GM21381 (cell line): ENCODE results near the gene MDN1.
"Not testable (repeated sequence)": the region's sequence is repeated elsewhere in the genome, so short reads cannot be mapped to it uniquely, and the experiment has no call there.

Experiments used
- ATAC-seq: cut with Tn5 transposase; IDR thresholded peaks from one replicate; pipeline ENCODE4 v1.9.1; 2021; ENCODE audit warnings: mild to moderate bottlenecking, moderate library complexity; ENCODE audit not compliant: unreplicated experiment

MDN1 gene

DNA sequence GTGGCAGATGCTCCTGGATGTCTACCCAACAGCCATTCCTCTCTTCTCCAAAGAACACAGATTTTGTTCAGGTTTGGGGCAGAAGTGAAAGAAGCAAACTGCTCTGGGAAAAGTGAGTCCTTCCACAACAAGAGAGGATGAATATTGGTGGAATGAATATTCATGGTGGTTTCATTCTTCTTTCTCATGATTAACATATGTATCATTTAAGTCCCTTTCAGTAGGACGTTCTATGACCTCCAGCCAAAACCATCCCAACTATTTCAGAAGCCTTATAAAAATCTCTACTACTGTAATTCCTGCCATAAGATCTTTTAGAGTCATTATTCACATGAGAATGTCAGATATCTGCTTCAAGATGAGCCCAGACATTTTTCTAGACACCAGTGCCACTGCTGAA, 44.4 kb downstream of the MDN1 start:
- ATAC-seq, result no peak

GRCh38 chr6:89769572-89769971, 50.0 kb downstream of the MDN1 start:
- no peak for ATAC-seq

DNA sequence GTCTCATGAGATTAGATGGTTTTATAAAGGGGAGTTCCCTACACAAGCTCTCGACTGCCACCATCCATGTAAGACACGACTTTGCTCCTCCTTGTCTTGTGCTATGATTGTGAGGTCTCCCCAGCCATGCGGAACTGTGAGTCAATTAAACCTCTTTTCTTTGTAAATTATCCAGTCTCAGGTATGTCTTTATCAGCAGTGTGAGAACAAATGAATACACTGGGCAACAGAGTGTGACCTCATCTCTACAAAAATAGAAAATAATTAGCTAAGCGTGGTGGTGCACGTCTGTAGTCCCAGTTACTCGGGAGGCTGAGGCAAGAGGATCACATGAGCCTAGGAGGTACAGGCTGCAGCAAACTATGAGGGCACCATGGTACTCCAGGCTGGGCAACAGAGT, 51.3 kb downstream of the MDN1 start:
- no peak for ATAC-seq

DNA sequence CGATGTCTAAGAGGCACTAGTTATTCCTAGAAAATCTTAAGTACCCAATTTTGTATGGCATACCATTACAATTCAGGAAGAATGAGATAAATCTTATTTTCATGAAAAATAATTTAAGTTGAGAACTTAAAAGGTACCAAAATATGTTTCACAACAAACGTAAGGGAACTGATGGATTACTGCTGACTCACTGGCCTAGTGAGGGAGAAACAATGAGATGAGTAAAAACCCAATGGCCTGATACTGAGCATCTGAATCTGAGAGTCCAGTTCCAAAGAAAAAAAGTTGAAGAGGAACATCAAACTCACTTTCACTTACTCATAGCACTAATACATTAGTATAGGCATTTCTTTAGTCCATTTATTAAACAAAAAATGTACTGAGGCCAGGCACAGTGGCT, 56.0 kb downstream of the MDN1 start:
- ATAC-seq, result no peak

- no peak for ATAC-seq
Observed at GRCh38 chr6:89758830-89759229, 60.8 kb downstream of the MDN1 start.

GRCh38 chr6:89750338-89750737, 69.3 kb downstream of the MDN1 start:
- ATAC-seq, result no peak

DNA sequence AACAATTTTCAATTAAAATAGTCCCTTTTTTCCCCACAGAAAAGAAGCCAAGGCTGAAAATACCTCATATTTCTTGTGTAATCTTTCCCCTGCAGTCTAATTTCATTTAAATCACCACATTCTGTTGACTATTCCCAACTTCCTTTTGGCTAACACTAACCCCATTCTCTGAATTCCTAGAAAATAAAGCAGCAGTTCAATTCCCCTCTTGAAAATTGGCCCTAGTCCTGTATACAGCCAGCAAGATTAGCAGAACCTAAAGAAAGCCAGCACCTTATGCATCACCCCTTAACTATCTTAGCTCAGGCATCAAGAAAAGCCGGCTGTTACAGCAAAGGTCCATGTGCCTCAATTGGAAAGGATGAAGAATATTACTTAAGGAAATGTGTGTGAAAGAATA, 69.7 kb downstream of the MDN1 start:
- no peak for ATAC-seq

DNA sequence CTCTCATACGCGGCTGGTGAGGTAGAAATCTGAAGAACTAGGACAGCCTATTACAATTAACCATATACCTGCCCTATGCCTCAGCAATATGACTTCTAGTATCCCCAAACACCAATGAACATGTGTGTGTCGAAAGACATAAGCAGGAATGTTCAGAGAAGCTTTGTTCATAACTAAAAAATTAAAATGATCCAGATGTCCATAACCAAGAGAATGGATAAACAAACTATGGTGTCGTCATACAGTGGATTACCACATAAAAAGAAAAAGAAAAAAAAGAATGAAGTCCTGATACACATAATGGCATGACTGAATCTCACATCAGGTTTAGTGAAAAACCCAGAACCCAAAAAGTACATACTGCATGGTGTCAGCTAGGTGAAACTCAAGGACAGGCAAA, 73.9 kb downstream of the MDN1 start:
- no peak for ATAC-seq

DNA sequence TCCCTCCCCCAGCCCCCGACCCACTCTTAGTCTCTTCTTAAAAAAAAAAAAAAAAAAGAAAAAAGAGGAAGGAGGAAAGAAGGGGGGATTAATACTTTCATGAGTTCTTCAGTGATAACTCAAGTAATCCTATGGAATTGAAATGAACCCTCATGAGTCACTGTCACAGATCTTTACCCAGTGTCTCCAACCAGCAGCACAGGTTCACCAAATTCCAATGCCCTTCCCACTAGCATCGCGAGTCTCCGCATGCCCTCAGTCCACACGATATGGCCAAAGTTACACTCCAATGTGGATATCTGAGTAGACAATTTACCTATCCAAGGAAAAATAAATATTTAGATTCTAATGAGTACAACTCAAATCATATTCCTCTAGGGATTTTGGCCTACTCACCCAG, 74.5 kb downstream of the MDN1 start:
- ATAC-seq, result no peak

DNA sequence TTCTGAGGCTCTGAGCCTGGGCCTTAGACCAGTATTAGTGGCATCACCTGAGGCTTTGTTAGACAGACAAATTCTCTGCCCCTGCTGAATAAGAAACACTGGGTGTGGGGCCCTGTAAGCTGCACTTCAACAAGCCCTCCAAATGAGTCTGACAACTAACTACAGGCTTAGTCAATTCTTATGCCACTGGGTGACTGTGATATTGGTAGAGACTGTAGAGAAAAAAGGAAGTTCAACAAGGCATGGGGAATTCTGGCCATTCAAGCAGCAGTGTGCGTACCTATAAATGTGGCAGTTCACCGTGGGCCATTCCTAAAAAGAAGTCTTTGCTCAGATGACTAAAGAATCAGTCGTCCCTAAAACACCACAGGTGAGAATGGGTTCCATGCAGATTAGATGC, 82.7 kb downstream of the MDN1 start:
- ATAC-seq, result no peak

- ATAC-seq, result no peak
Observed at GRCh38 chr6:89734526-89734925, 85.1 kb downstream of the MDN1 start.

DNA sequence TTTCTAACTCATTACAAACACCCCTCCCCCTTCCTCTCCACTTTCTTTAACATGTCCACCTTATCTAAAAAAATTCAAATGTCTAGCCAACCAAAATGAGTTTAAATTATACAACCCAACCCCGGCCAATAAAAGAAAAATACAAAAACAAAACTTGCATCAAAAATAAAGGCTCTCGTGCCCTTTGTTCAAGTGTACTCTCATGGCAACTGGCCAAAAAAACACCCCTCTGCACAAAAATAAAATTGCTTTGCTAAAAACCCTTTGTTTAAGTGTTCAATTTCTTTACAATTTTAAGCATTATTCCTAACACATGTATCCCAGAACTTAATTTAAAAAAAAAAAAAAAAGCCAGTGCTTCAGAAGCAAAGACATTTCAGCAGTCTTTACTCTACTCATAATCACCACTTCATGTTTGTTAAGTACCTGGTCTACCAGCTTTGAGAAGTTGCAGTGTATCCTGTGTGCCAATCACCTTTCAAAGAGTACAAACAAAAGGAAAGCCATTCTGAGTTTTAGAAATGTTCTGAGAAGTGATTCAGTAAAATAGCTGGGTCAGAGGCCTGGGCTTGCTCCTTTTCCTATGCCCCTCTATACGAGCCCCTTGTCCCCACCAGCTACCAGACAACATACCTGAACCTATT, 87.5 kb downstream of the MDN1 start:
- ATAC-seq, result no peak

GRCh38 chr6:89731262-89731661, 88.3 kb downstream of the MDN1 start:
- not testable (repeated sequence) for ATAC-seq

GRCh38 chr6:89729818-89730217, 89.8 kb downstream of the MDN1 start:
- ATAC-seq, result peak; percentile 91

DNA sequence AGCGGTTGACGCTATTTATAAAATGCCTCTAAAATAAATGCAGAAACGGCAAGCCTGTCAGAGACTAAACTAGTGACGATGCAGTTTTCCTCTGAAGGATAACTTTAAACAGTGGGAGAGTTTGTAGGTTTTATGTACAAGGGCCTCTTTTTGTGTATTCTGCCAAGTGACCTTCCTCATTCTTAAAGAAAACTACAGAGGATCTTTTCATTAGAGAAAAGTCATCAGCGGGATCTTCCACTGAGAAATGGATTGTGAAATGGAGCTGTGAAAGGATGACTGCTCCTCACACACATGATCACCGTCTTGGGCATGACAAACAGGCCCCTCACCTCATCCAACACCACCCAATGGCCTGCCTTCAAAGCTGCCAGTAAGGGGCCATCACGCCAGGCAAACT, 92.1 kb downstream of the MDN1 start:
- no peak for ATAC-seq

GRCh38 chr6:89724981-89725380, 94.6 kb downstream of the MDN1 start:
- no peak for ATAC-seq

DNA sequence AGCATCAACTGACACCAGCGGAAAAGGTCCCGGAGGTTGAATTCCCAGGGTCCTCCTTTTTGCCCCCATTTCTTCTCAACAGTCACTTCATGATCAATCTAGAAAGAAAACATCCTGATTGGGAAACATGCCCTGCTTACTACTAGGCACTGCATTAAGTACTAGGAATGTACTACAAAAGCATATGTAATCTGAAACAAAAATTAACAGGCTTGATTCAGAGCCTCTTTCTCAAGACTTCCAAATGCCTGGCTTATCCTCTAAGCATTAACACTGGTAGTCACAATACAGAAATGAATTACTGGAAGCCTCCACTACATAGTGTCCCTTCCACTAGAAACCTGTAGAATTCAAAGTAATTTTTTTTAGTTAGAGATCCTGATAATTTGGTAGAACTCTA, 96.5 kb downstream of the MDN1 start:
- ATAC-seq, result no peak

- ATAC-seq, result no peak
Observed at GRCh38 chr6:89716532-89716931, 103.1 kb downstream of the MDN1 start.

GRCh38 chr6:89711801-89712200, 107.8 kb downstream of the MDN1 start:
- no peak for ATAC-seq

DNA sequence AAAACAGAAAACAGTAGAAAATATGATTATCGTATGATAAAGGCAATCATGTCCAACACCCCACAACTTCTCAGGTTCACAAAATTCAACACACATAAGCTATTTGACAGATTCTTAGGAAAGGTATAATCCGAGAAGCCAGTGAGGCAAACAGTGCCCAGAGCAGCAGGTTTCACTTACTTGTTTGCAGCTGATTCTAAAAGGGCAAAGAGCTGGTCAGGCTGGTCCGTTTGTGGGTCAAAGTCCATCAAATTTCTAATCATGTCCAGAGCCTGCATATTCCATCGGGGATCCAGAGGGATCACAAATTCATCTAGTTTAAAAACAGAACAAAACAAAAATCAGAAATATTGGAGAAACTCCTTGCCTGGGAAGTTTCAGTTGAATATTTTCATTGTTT, 111.3 kb downstream of the MDN1 start:
- ATAC-seq, result no peak

- ATAC-seq, result no peak
Observed at GRCh38 chr6:89707766-89708165, 111.8 kb downstream of the MDN1 start.

- ATAC-seq, result no peak
Observed at GRCh38 chr6:89706121-89706520, 113.5 kb downstream of the MDN1 start.

DNA sequence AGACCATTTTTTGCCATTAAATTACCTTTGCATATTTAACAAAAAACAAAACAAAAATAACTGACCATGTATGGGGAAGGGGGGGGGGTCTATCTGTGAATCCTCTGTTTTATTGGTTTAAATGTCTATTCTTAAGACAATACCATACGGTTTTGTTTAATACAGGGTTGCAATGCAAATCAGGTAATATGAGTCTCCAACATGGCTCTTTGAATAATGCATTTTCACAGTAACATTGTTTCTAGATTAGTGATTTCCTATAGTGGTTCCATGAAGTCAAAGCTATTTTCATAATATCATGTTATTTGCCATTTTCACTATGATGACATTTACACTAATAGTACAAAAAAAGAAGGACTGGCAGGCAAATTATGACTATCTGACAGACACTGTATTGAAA, 116.3 kb downstream of the MDN1 start:
- ATAC-seq, result no peak

DNA sequence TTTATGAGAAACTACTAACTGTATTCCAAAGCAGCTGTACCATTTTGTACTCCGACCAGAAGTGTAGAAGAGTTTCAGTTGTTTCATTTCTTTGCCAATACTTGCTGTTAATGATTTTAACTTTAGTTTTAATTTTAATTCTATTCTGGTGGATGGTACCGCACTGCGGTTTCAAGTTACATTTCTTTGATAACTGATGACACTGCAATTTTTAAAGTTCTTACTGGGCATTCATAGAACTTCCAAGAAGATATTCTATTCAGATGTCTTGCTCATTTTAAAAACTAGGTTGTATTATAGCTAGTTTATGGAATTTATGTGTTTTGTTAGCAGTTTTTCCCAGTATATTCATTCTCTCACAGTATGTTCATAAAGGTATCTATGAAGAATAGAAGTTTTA, 117.2 kb downstream of the MDN1 start:
- no peak for ATAC-seq
